SK-N-SH (cell line): ENCODE results near the gene PHF8. TPM values are rescaled to one million over a fixed set of nuclear protein-coding genes. Genes with fewer than 3 reads are reported as not detected.

Experiments
- polyA plus RNA-seq, 3 experiments: library from polyadenylated mRNA; depleted of rRNA; stranded (reverse); fragments of >200 nt; gene quantifications; 2 replicates each; pipeline ENCODE4 v1.2.3, GENCODE V29; 2012
- small RNA-seq, 7 experiments: library from RNA; depleted of rRNA; stranded (forward); fragments of <200 nt; gene quantifications; one replicate each; pipeline ENCODE3, GENCODE V24; 2012

PHF8 gene
- polyA plus RNA-seq, 1 of the 3 experiments (the other 2 are of a cell fraction): 7.8 TPM

Small RNA genes lying within 50 kb of the gene (small RNA-seq; reads per million reads assigned to genes)
- gene RNA5SP505: 0 to 0.79 (median 0.06) reads per million in 7 experiments

Other genes with a start within 250 kb of the PHF8 start
- gene FAM120C, start 138.8 kb upstream of the PHF8 start, polyA plus RNA-seq (2012; rRNA removed): 5.8 and 6.0 TPM in 2 replicates